SW480 (cell line): ENCODE data around the gene GNA12.

Experiments
- DNase-seq: peaks from one replicate; pipeline ENCODE4 v3.0.0-alpha.2; 2016; ENCODE audit warnings: low spot score

The GNA12 gene

DNA sequence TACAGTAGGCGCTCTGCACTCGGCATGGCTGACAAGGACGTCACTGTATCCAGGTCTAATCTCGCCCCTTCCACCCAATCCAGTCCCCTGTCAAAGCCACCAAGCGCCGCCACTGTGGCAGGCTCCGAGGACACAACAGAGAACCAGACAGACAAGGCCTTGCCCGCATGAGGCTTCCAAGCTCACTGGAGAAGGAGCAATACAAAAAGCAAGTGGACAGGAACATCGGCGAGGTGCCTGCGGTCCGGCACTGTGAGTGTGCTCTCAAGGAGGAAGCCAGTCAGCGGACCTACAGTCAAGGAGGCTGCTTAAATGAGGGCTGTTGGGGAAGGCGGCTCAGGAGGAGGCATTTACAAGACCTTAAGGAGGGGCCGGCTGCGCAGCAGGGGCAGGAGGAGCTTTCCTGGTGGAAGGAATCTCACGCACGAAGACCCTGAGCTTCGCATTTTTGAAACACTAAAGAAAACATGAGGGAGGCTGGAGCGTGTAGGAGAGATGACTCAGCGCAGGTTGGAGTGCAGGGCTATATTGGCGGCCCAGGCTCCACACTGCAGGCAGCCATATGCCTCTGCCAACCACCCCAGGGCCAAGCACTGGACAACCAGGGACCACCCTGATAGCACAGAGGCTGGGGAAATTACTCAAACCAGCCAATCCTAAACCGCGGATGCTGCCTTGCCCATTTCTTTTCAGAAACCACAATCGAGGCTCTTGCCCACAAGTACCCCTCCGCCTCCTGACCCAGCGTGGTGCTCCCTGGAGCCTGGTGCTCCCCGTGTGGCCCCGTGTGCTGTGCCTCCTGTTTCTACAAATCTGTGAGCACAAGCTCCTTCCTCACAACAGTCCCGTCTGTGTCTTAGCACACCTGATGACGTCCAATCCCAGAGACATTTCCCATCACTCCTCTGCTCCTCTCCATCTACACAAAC, 28.9 kb downstream of the GNA12 start:
- DNase-seq, result no peak

DNA sequence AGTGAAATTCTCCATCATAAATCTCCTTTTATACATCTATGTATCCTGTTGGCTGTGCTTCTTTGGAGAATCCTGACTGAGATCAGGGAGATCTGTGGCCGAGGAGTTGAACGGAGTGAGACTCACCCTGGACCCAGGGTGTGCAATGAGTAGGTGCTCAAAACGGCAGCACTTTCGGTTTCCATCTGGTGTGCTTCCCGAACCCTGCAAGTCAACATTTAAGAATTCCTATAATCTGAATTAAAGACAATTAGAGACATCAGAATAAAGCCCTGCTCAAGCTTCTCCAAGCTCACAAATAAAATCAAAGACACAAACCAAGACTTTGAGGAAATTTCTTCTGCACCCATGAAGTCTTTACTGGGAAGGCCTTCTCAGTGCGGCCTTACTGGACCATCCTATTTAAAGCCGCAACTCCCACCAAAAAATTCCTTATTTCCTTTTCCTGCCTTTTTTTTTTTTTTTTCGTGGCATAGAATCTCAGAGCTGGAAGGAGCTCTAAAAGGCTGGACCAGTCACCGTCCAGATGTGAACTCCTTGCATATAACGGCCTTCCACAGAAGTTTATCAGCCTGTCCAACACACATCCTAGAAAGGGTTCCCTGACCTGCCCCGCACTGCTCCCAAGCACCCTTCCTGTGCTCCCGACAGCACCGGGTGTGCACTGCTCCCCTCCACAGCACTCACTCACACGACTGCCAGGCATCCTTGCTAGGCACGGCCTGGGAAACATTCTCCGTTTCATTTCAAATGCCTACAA, 29.7 kb downstream of the GNA12 start:
- no peak for DNase-seq

DNA sequence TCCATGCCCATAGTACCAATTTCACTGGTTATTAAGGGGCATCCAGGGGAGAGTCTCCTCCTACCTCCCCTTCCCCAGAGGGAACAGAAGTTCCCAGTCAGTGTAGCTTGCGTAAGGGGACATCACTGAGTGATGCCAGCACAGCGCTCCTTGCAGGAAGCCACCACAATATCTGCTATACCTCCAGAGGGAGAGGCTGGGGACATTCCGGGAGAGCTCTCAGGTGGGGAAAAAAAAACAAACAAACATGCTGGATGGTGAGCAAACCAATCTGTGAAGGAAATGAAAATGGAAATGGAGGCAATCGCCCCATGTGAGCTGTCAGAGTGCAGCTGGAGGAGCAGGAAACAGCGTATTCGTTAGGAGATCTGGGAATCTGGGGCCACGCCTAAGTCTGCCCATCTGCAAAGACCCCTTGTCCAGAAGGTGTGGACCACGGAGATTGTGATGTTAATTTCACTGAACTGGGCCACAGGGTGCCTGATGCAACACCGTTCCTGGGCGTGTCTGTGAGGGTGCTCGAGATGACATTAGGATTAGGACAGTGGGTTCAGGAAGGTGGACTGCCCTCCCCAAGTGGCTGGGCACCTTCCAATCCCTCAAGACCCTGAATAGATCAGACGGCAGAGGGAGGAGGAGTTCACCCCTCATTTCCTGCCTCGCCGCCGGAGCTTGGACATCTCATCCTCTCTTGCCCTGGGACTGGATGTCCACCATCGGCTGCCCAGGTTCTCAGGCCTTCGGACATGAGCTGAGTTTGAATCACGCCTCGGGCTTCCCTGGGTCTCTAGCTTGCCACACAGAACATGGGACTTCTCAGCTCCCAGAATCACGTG, 30.5 kb downstream of the GNA12 start:
- no peak for DNase-seq

DNA sequence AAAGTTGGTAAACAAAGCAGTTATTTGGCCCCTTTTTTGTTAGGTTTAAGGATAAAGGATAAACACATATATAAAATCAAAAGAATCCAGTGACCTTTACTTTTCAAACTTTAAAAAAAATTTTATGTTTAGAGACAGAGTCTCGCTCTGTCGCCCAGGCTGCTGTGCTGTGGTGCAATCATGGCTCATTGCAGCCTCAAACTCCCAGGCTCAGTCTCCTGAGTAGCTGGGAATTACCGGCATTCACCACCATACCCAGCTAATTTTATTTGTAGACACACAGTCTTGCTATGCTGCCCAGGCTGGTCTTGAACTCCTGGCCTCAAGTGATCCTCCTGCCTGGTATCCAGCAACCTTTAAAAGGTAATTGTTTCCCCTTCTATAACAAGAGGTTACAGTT, 31.3 kb downstream of the GNA12 start:
- DNase-seq, result no peak

DNA sequence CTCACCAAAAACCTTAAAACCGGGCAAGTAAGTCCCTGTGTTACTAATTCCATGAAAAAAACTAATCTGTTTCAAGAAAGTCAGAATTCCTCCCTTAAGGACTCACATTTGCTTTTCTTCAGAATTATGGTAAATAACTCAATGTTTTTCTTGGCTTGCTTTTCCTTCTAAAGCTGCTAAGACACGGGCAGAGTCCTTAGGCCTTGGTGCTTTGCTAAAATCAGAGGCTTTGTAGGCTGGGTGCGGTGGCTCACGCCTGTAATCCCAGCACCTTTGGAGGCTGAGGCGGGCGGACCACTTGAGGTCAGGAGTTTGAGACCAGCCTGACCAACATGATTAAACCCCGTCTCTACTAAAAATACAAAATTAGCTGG, 32.0 kb downstream of the GNA12 start:
- DNase-seq, result no peak

DNA sequence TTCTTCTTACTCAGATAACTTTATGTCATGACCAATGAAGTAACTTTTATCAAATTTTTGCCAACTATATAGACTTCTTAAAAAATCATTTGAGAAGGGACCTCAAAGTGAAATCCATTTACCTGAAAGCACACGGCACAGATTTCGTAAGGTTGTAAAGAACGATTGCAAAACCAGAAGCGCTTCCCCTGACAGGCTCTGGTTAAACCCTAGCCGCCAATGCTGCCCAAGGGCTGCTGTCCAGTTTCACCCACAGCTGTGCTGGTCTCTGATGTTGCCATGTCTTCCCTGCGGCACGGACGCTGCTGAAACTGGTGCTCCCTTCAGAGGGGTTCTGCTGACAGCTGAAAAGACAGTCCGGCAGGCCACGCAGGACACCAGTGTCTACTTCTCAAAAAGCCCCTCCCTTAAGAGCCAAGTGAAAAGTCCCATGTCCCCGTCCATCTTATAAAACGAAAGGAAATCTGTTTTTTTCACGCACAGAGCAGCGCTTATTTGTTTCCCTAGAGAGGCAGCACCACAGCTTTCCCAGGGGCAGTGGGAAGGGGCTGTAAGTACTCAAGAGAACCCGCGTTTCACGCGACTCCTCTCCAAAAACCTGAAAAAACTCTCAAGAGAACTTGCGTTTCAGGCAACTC, 32.5 kb downstream of the GNA12 start:
- no peak for DNase-seq

DNA sequence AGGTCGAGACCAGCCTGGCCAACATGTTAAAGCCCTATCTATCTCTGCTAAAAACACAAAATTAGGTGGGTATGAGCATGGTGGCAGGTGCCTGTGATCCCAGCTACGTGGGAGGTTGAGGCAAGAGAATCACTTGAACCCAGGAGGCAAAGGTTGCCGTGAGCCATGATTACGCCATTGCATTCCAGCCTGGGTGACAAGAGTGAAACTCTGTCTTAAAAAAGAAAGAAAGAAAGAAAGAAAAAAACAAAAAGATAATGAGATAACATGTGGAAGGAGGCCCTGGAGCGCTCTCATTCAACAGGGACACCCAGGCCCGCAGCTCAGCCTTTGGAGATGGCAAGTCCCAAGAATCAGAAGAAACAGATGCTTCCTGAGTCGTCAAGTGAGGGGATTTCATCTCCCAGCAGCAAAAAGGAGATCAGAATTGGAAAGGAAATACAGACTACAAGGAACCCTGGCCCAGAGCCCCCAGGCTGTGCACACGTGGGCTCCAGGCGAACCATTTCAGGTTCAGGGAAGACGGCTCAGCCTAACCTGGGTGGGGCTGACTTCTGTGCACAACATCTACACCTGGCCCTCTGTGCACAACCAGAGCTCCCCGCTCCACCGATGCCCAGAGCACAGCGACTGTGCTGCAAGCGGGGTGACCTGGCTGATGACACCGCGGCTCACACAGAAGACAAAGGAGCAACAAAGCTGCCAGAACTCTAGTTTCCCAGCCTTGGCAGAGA, 33.3 kb downstream of the GNA12 start:
- no peak for DNase-seq

DNA sequence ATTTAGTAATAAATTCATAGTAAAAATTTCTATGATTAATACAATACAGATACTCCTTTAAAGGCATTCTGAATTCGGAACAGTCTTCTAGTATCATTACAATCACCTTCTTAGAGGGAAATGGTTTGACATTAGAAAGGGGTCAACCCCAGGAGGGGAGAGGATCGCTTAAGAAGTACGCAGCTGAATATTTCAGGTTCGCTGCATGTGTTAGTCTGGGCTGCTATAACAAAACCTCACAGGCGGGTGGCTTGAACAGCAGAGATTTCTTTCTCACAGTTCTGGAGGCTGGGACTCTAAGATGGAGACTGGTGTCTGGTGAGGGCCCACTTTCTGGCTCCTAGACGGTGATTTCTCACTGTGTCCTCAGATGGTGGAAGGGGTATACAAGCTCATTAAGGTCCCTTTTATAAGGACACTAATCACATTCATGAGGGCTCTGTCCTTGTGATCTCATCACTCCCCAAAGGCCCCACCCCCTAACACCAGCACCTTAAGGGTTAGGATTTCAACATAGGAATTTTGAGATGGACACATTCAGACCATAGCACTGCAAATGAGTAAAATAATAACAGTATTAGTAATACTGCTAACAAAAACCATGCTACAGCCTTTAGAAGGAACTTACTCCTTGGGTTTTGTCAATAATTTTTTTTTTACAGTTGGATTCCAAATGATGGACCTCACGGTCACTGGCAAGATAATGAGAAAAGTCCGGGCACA, 34.0 kb downstream of the GNA12 start:
- DNase-seq, result no peak

DNA sequence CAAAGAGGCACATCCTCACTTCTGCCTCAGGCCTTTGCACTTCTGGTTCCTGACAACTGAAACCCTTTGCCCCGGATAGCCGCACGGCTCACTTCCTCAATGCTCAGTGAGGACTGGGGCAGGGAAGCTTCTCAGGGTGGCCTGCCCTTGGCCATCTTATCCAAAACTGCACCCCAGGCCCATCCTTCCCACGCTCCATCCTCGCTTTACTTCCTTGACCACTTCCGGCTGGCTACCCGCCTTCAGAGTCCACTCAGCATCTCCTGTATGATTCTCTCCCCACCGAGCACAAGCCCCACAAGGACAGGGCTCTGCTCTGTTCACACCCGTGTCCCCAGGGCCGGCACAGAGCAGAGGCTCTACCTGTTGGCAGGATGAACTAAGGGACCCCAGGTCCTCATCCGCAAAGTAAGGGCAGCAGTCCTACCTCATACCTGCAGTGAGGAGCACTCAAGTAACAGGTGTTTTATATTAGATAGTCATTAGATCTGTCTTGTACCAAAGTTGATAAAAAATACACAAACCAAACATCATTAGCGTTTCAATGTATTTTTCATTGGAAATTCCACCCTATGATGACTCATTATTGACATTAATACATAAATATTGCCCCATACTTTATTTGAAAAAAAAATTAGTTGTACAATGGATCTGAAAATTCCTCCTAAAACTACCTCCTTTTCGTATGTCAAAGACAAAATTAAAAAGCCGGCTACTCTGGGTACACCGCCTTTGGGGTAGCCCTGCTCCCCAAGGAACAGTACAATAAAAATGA, 35.0 kb downstream of the GNA12 start:
- no peak for DNase-seq

DNA sequence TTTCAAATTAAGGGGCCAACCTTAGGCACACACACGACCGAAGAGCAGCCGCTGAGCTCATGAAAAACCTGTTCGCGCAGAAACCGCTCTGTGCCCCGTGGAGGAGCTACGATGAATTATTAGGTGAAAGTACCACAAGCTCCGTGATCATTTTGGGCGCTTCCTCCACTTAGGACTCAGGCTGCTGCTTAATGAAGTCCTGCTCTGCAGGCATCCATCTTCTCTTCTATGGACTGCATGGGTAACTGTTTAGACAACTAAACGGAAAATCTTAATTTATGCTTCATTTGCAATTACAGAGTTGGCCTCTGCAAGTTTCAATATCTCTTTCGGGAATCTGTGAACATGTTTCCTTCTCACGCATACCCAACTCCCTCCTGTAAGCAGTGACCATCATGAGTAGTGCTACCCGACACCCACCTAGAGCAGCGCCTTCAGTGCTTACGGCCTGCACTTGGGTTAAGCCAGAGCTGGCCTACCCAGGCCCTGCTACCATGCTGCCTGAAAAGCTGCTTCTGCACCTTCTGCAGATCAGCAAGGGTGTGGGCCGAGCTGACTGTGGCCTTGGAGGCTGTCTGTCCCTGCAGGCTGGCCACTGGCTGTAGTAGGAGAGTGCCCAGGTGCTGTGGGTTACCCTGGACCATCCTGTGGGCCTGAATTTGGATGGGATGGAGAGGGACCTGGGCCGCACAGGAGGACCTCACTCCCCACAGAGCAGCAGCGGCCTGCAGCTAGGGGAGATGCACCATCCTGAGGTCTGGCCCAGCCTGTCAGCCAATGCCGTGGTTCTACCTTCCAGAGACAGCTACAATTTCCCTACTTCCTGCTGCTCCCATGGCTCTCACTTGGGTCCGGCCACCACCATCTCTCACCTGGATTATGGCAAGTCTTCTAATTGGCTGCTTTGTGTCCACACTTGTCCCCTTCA, 36.0 kb downstream of the GNA12 start:
- DNase-seq, result no peak

DNA sequence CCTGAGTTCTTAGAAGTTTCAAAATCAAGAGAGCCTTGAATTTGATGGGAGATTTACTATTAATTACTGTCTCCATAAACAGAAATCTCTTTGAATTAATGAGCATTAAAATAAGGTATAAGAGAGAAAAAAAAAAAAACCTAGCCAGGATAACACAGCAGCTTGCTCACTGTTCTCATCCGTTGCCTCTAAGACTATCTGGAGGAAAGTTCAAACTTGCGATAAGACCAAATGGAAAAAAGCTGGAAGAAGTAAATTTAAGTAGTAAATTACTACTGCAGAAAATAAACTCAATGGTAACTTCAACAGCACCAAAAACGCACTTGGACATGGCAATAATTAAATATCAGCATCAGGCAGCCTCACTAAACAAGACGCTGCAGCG, 36.7 kb downstream of the GNA12 start:
- DNase-seq, result no peak

DNA sequence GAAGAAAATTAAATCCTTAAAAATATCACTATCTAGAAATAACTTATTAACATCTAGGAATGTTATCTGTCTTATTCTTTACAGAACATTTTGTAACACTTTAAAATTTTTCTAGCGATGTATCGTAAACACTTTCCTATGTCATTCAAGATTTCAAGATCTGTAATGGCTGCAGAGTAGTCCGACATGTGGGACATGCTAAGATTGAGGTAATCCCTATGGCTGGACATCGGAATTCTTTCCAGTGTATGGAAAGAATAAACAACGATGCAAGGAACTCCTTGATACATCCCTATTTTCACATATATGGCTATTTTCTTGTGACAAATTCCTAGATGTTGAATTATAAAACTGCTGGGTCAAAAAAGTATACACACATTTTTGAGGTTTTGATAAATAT, 37.5 kb downstream of the GNA12 start:
- no peak for DNase-seq

DNA sequence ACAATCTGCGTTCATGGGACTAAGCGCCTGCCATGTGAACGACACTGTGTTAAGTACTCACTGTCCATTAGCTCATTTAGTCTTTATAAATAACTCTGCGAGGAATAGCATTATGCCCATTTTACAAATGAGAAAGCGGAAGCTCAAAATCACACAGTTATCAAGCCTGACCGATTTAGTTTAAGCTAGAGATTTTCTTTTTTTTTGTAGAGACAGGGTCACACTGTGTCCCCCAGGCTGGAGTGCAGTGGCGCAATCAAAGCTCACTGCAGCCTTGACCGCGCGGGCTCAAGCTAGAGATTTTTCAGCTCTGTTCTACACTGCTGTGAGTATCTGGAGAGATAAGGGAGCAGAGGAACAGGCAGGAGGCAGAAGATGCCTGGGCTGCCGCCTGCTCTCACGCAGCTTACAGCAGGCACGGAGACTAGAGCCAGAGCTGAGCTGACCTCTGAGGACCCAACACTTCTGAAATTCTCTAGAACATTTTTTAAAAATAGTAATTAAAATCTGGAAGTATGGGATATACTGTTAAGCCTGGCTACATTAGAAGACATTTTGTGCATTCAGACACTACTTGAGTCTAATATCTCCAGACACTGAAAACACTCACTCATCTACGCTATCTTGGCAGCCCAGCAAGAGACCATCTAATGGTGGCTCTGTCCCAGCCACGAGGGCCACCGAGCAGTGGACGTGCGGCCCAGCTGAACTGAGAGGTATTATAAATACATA, 38.7 kb downstream of the GNA12 start:
- DNase-seq, result no peak

DNA sequence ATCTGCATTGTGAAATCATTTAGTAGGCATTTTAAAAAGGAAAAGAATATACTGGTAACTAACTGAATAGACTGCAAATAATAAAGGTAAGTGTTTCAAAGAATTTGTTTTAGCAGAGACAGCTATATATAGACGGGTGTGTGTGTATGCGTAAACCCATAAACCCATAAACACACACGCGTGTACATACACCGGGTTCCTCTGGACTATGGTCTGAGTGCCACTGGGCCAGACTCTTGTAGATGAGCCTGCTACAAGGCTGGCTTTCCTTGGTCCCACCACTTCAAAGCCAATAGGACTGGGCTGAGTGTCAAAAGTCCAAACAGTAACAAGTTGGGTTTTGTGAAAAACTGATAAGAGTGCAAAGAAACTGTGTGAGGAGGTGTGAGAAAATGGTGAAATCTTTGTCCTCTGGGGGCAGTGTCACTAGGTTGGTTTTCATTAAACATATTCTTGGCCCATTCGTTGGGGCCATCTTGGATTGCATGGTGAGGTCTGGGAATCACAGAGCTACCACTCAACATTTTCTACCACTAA, 39.8 kb downstream of the GNA12 start:
- no peak for DNase-seq

DNA sequence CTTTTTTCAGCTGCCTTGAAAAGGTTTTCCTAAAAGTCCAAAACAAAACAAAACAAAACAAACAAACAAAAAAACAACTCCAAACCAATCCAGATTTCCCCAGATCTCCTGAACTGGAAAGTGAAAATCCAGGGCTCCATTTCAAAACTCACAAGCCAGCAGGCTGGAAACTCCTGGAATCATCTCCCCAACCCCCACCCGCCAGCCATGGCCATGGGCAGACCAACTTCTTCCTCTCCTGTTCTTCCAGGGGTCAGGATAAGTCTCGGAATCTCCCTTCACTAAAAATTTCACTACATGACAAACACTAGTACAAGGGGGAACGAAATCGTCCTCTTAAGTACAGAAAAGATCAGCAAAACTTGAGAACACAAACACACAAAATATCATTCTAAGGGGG, 40.4 kb downstream of the GNA12 start:
- DNase-seq, result no peak

DNA sequence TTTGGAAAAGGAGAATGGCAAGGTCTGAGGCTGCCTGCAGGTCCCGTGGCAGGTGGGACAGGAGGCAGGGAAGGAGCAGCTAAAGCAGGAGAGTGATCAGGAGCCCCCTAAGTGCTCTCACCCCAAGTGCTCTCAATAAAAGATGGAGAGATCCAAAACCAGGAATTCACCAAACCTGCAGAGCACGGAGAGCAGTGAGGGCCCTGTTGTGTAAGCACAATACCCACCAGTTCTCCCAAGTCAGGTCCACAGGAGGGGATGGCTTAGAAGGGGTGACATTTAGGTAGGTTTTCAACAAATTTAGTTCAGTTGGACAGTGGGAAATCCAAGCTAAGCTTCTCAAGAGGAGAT, 40.8 kb downstream of the GNA12 start:
- DNase-seq, result no peak

DNA sequence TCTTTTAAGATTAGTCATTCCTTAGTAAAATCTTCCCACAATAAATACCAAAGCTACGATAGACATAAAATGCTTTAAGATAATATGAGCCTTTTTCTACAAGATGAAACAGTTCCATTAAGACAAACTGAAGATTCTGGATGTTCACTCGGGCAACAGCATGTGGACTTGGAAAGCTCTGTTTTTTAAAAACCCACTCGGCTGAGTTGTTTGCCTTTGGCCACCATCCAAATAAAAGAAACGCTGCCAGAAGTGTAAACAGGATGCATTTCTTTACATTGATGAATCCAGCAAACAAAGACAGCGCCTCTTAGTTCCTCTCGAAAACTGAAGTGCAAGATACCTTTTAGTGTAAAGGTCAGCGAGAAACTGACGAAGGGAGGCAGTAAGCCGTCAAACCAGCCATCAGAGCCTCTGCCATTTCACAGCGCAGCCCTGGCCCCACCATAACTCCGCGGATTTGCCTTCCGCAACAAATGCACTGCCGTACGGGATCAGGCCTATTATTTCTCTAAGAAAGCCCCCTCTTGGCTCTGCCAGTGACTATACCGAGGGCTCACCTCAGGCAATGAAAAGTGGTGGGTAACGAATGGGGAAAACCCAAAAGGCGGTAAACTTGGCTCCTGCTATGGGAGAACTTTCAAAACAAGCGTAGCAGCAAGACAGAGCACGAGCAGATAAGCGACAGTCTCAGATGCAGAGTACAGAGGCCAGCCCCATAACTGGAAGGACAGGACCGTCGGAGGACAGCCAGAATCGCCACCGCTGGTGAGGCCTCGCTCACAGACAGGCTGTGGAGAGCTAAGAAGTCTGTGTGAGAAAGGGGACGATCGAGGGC, 41.4 kb downstream of the GNA12 start:
- DNase-seq, result no peak
